HG03439 (cell line): Measurements from ENCODE around the gene BICRAL.

Experiments
- ATAC-seq: cut with Tn5 transposase; IDR thresholded peaks from one replicate; pipeline ENCODE4 v1.9.1; 2021; ENCODE audit warnings: mild to moderate bottlenecking, moderate library complexity; ENCODE audit not compliant: unreplicated experiment

Gene BICRAL

GRCh38 chr6:42762426-42762859 is 19.4 kb upstream of the BICRAL start:
- ATAC-seq = no peak

GRCh38 chr6:42762950-42763349 is 18.9 kb upstream of the BICRAL start:
- no peak for ATAC-seq

- no peak for ATAC-seq
Observed at GRCh38 chr6:42764911-42765648, 16.8 kb upstream of the BICRAL start.

- ATAC-seq = no peak
Observed at GRCh38 chr6:42766163-42766670, 15.6 kb upstream of the BICRAL start.

- ATAC-seq = no peak
Observed at GRCh38 chr6:42769051-42769450, 12.8 kb upstream of the BICRAL start.

- no peak for ATAC-seq
Observed at GRCh38 chr6:42769836-42770235, 12.0 kb upstream of the BICRAL start.

- no peak for ATAC-seq
Observed at GRCh38 chr6:42771741-42772100, 10.1 kb upstream of the BICRAL start.

- ATAC-seq = no peak
Observed at GRCh38 chr6:42774201-42774600, 7.7 kb upstream of the BICRAL start.

- ATAC-seq = peak; percentile 36
Observed at GRCh38 chr6:42774821-42775487, 6.9 kb upstream of the BICRAL start.

GRCh38 chr6:42777126-42777822 is 4.6 kb upstream of the BICRAL start:
- ATAC-seq = no peak

GRCh38 chr6:42778122-42778521 is 3.7 kb upstream of the BICRAL start:
- ATAC-seq = no peak

GRCh38 chr6:42779521-42779920 is 2.3 kb upstream of the BICRAL start:
- no peak for ATAC-seq

GRCh38 chr6:42781546-42781795 is 381 bp upstream of the BICRAL start:
- ATAC-seq = no peak

- ATAC-seq = no peak
Observed at GRCh38 chr6:42782689-42783176, 881 bp downstream of the BICRAL start.

GRCh38 chr6:42783177-42783875 is 1.5 kb downstream of the BICRAL start:
- ATAC-seq = no peak

- ATAC-seq = no peak
Observed at GRCh38 chr6:42783876-42784642, 2.2 kb downstream of the BICRAL start.

- no peak for ATAC-seq
Observed at GRCh38 chr6:42784717-42785498, 3.1 kb downstream of the BICRAL start.

- no peak for ATAC-seq
Observed at GRCh38 chr6:42786525-42786985, 4.7 kb downstream of the BICRAL start.

- ATAC-seq = no peak
Observed at GRCh38 chr6:42787063-42787472, 5.2 kb downstream of the BICRAL start.

GRCh38 chr6:42788671-42789070 is 6.8 kb downstream of the BICRAL start:
- no peak for ATAC-seq
